ENCODE data around the gene ZFP36L1. TPM values are rescaled to one million over a fixed set of nuclear protein-coding genes. Genes with fewer than 3 reads are reported as not detected.

The ZFP36L1 gene
- total RNA-seq, 1 donor from 2014 or later, result 199 TPM

DNA sequence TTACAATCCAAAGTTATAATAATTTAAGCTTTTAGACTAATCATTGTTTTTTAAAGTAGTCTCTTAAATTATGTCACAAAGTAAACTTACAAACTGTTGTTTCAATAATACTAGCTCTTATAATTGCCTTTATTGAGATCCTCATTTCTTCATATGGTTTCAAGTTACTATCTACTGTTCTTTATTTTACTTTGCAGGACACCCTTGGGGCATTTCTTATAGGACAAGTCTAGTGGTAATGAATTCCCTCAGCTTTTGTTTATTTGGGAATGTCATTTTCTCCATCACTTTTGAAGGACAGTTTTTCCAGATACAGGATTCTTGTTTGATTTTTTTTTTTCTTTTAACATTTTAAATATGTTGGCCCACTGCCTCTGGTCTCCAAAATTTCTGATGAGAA, 8.1 kb upstream of the ZFP36L1 start:
- ATAC-seq (no peak), DNase-seq (no peak)
- TF ChIP-seq, protein P1, sequence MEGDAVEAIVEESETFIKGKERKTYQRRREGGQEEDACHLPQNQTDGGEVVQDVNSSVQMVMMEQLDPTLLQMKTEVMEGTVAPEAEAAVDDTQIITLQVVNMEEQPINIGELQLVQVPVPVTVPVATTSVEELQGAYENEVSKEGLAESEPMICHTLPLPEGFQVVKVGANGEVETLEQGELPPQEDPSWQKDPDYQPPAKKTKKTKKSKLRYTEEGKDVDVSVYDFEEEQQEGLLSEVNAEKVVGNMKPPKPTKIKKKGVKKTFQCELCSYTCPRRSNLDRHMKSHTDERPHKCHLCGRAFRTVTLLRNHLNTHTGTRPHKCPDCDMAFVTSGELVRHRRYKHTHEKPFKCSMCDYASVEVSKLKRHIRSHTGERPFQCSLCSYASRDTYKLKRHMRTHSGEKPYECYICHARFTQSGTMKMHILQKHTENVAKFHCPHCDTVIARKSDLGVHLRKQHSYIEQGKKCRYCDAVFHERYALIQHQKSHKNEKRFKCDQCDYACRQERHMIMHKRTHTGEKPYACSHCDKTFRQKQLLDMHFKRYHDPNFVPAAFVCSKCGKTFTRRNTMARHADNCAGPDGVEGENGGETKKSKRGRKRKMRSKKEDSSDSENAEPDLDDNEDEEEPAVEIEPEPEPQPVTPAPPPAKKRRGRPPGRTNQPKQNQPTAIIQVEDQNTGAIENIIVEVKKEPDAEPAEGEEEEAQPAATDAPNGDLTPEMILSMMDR (IDR thresholded peaks at IDR 0.05), result no peak
- no peak overlapping the region for H3K4me3 ChIP-seq
- H3K27me3 ChIP-seq (ENCODE audit: low read depth), result no peaks in the 10 kb centered on the region
- H3K9me3 ChIP-seq, result peaks cover 10% of the 10 kb centered on the region
- peaks cover 22% of the 10 kb centered on the region for H3K4me1 ChIP-seq
- H3K36me3 ChIP-seq, result no peaks in the 10 kb centered on the region
- intact Hi-C loops (cut with DNase I), result no loop called here
- H3K27ac ChIP-seq, result no peak overlapping the region

DNA sequence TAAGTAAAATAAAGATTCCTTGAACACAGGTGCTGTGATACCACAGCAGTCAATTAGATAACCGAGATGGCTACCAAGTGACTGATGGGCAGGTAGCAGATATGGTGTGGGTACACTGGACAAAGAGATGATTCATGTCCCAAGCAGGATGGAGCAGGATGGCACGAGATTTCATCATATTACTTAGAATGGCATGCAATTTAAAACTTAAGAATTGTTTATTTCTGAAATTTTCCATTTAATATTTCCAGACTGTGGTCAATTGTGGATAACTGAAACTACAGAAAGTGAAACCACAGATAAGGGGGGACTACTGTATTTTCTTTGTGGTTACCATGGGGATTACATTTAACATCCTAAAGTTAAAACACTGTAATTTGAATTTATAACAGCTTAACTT, 7.5 kb upstream of the ZFP36L1 start:
- TF ChIP-seq, protein P1 (IDR thresholded peaks at IDR 0.05), result no peak
- Histone ChIP-seq H3K27ac (no peak overlapping the region), H3K4me3 (no peak overlapping the region), H3K27me3 (ENCODE audit: low read depth) (no peaks in the 10 kb centered on the region), H3K9me3 (peaks cover 10% of the 10 kb centered on the region), H3K4me1 (peaks cover 19% of the 10 kb centered on the region), H3K36me3 (no peaks in the 10 kb centered on the region)
- DNase-seq (no peak), ATAC-seq (no peak)
- intact Hi-C loops (cut with DNase I), result no loop called here

DNA sequence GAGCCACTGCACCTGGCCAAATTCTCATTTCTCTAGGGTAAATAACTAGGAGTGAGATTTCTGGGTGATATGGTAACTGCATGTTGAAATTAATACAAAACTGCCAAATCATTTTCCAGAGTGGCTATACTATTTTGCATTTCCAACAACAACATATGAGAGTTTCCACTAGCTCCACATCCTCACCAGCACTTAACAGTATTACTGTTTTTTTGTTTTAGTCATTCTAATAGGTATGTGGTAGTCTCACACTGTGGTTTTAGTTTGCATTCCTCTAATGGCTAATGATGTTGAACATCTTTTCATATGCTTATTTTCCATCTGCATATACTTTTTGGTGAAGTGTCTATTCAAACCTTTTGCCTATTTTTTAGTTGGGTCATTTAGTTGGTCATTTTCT, 5.8 kb upstream of the ZFP36L1 start:
- intact Hi-C loops (cut with DNase I), result loop anchor here (10.0 kb wide), 1 partner anchor 554 kb away; no protein-coding TSS in a partner anchor
- Histone ChIP-seq H3K4me3 (no peak overlapping the region), H3K36me3 (no peaks in the 10 kb centered on the region), H3K27me3 (ENCODE audit: low read depth) (no peaks in the 10 kb centered on the region), H3K27ac (no peak overlapping the region), H3K9me3 (peaks cover 10% of the 10 kb centered on the region), H3K4me1 (peaks cover 15% of the 10 kb centered on the region)
- TF ChIP-seq, protein P1 (IDR thresholded peaks at IDR 0.05), result no peak
- DNase-seq, result no peak
- ATAC-seq, result no peak

GRCh38 chr14:68797121-68797670, 4.3 kb upstream of the ZFP36L1 start:
- TF ChIP-seq, protein P1 (IDR thresholded peaks at IDR 0.05), result no peak
- Histone ChIP-seq H3K36me3 (no peaks in the 10 kb centered on the region), H3K27ac (peak overlapping the region; percentile 100), H3K4me3 (no peak overlapping the region), H3K4me1 (peaks cover 15% of the 10 kb centered on the region), H3K9me3 (peaks cover 9% of the 10 kb centered on the region), H3K27me3 (ENCODE audit: low read depth) (no peaks in the 10 kb centered on the region)
- DNase-seq (no peak), ATAC-seq (no peak)
- intact Hi-C loops (cut with DNase I), result loop anchor here (10.0 kb wide), 1 partner anchor 552 kb away; no protein-coding TSS in a partner anchor

DNA sequence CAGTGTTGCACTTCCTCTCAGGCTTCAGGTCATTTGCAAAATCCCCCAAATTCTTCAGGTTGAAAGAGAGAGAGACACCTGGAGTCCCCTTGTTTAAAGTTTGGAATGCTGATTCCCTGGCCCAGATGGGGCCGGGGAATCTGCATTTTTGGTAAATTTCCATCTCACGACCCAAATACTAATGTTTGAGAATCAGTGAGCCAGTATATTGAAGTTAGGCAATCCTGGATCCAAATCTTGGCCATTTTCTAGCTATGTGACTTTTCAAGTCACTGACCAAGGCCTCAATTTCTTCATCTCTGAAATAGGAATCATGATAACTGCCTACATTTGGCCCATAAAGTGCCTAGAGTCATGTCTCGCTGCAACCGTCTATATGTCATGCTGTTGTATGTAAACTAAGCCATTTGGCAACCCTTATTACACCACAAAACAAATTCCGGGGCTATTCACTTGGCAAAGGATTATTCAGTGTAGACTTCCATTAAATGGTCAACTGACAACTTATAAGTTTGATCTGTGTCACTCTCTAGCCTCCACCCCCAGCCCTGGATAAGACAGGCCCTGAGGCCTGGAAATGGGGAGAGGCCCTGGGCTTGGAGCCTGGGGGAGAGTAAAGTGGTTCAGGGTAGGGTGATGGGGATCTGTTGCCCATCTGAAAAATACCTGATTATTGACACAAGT, 3.7 kb upstream of the ZFP36L1 start:
- intact Hi-C loops (cut with DNase I), result loop anchor here (10.0 kb wide), 1 partner anchor 552 kb away; no protein-coding TSS in a partner anchor
- ATAC-seq, result no peak
- no peak for DNase-seq
- H3K36me3 ChIP-seq, result no peaks in the 10 kb centered on the region
- H3K27ac ChIP-seq, result peak overlapping the region; percentile 100
- TF ChIP-seq, protein P1 (IDR thresholded peaks at IDR 0.05), result no peak
- peaks cover 3% of the 10 kb centered on the region for H3K9me3 ChIP-seq
- peaks cover 15% of the 10 kb centered on the region for H3K4me1 ChIP-seq
- peak overlapping the region; percentile 86 for H3K4me3 ChIP-seq
- H3K27me3 ChIP-seq (ENCODE audit: low read depth), result no peaks in the 10 kb centered on the region

All from lower lobe of right lung (tissue), 2 donors.